ENCODE results near the gene TSKS.

The TSKS gene

GRCh38 chr19:49763230-49763629 is at the start of gene TSKS:
TSKS (minus strand) TSS chr19:49763306; CDS start chr19:49763247, 59 bp downstream.
- no peak for DNase-seq (ENCODE audit: low read depth in 2 of 2)

DNA sequence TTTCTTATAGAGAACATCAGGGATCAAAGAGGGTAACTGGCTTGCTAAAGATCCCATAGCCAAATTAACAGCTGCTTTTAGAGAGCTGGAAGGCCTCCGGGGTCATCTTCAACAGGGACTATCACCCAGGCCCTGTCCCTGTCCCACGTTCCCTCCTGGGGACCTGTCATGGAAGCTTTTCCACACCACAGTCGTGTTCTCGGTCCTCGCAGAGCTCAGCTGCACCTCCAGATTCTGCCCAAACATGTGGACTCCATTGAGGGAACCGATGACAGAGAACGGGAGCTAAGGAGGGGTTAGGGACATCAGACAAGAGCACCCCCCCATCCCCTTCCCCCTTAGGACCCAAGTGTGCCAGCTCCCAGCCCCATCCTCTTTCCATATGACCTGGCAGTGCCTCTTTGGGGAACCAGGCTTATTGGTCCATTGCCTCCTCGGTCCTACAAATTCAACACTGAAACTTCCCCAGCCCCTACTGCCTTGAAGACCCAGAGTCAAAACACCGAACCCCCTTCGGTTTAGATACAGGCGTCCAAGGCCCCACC is 49.4 kb upstream of the TSKS start:
- no peak for DNase-seq (ENCODE audit: low read depth in 2 of 2)

GRCh38 chr19:49811328-49811727 is 48.2 kb upstream of the TSKS start:
- no peak for DNase-seq (ENCODE audit: low read depth in 2 of 2)

DNA sequence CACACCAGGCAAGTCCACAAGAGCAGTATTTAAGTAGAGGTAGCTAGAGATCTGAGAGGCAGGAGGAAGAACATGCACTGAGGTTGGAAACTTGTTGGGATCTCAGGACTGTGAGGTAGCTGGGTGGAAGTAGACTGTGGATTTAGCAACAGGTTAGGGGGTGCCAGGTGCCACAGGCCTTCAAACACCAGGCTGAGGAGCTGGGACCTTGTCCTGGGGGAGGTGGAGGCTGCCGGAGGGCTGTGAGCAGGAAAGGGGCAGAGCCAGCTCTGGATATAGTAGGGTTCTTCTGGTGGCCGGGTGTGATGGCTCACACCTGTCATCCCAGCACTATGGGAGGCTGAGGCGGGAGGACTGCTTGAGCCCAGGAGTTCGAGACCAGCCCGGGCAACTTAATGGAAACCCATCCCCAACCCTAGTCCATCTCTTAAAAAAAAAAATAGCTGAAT is 46.9 kb upstream of the TSKS start:
- no peak for DNase-seq (ENCODE audit: low read depth in 2 of 2)

DNA sequence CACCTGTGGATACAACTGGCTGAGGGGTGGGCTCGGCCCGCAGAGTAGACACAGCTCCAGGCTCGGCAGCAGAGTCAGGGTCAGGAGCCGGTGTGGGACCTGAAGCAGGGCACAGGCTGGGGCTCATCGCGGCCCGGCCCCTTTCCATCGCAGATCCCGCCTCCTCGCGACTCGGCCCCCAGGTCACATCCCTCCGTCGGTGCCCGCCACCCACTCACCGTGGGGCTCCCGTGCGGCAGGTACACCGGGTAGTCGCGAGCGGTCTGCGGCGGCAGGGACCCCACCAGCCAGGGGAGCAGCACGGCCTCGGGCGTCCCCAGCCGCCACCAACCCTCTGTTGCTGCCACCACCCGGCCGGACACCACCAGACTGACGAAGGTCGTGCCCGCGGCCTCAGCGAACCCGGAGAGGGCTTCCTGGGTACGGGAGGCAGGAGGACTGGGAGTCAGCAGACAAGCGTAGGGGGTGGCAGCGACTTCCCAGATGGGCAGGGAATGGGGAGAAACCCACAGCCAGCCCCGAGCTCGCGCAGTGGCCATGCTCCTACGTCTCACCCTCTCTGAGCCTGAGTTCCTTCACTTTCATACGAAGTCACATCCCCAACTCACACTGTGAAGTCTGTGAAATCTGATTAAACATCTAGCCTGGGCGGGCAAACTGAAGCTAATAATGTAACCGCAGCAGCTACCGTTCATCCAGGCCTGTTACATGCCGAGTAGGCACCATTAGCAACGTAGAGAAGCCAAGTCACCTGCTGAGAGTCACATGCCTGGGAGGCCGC is 46.2 kb upstream of the TSKS start:
- peak in 1 of 2 donors; percentile 10 for DNase-seq (ENCODE audit: low read depth in 2 of 2)

DNA sequence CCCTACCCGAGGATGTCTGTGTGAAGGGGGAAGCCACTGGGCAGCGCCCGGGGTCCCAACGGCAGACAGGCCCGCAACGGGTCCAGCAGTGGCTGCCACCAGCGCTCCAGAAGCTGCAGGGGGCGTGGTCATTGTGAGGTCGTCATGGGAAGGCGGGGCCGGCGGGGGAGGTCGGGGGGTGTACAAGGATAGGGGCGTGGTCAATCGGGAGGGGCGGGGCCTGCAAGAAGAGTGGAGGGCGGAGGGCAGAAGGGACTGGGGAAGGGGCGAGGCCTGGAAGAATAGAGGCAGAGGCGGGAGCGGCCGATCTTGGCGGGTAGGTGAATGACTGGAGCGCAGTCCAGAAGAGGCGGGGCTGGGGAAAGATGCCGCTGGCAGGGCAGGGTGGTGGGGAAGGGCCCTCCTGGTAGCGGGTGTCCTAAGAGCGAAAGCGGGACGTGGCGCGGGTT is 45.6 kb upstream of the TSKS start:
- DNase-seq (ENCODE audit: low read depth in 2 of 2) = peak; percentile 78 to 84

DNA sequence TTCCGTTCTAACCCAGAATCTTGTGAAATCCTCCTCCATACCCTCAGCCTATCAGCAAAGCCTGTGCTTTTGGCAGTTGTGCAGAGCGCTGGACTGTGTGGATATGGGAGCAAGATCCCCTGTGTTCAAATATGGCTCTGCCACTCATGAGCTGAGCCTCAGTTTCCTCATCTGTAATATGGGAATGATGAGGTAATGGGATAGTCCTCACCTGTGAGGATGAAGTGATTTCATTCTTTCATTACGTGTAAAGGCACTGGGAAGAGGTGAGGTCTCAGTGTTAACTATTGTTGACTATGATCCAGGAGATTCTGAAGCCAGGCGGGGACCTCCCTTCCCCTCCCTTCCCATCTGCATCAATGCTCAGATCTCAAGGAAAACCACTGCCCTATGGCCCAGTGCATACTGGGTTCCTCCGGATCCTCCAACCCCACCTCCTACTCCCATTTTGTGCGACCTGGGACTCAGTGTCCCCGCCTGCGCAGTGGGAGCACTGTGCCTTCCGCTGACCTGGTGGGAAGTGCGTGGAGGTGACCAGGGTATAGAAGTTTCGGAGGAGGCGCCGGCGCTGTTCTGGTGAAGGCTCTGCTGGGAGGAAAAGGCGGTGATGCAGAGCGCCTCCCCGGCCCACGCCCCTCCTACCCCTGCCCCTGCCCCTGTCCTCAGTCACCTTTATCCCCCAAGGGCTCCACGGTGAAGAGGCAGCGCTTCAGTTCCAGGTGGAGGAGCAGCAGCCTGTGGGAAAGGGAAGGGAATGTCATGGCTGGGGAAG is 45.0 kb upstream of the TSKS start:
- no peak for DNase-seq (ENCODE audit: low read depth in 2 of 2)

- DNase-seq (ENCODE audit: low read depth in 2 of 2) = no peak
Observed at GRCh38 chr19:49807058-49807903, 44.2 kb upstream of the TSKS start.

DNA sequence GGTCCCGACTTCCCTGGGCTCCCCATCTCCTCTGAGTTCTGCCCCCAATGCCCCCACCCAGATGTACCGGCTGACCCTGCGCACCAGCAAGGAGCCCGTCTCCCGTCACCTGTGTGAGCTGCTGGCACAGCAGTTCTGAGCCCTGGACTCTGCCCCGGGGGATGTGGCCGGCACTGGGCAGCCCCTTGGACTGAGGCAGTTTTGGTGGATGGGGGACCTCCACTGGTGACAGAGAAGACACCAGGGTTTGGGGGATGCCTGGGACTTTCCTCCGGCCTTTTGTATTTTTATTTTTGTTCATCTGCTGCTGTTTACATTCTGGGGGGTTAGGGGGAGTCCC is 43.5 kb upstream of the TSKS start:
- DNase-seq (ENCODE audit: low read depth in 2 of 2) = no peak

DNA sequence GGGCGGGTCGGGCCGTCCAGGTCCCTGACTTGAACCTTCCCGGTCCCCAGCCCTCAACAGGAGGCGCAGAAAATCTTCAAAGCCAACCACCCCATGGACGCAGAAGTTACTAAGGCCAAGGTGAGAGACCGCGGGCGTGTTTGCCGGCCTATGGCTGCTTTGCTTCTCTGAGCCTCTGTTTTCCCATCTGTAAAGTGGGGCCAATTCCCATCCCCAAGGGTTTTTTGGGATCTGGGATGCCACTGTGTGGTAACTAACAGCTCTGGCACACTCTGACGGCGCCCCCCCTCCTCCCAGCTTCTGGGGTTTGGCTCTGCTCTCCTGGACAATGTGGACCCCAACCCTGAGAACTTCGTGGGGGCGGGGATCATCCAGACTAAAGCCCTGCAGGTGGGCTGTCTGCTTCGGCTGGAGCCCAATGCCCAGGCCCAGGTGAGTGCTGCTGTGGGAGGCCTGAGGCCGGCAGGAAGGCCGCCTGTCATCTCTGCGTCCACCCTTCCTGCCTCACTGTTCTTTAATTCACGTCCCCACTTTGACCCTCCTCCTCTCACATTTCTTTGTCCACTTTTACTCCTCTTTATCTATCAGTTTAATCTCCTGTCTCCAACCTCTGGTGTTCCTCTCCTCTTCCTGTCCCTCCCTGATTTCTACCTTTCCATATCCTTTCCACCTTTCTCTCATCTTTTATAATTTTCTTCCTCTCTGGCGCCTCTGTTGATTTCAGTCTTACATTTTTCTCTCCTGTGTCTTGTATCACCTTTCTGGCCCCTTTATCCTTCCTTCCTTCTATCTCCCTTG is 42.9 kb upstream of the TSKS start:
- no peak for DNase-seq (ENCODE audit: low read depth in 2 of 2)

DNA sequence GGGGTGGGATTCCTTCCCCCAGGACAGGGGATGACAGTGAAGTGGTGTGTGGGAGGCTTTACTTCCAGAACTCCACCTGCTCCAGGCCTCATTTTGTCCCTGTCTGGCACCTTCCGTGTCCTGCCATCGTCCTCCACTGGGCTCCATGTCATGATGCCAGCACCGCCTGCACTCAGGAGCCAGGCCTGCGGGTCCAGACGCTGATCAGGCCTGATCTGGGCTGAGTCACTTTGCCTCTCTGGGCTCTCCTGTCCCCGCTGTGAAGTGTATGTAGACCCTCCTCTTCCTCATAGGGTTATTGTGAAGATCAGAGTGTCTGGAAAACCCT is 40.4 kb upstream of the TSKS start:
- no peak for DNase-seq (ENCODE audit: low read depth in 2 of 2)

DNA sequence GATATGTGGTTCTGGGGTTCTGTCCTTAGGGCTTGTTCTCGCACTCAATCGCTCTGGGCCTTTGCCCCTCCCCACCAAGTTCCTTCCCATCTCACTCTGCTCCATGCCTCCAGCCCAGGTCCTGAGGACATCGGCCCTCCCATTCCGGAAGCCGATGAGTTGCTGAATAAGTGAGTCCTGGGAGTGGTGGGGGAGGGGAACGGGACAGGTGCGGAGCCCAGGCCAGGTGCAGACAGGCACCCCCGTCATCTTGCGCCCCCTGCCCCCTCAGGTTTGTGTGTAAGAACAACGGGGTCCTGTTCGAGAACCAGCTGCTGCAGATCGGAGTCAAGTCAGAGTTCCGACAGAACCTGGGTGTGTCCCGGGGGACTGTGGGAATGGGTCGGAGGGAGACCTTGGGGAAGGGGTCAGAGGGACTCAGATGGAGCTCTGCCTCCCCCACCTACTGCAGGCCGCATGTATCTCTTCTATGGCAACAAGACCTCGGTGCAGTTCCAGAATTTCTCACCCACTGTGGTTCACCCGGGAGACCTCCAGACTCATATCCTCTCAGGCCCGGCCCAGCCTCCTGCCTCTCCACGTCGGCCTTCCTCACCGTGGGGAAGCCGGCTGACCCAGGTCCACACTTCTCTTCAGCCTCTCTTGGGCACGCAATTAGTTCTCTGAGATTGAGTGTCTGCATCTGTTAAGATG is 39.9 kb upstream of the TSKS start:
- DNase-seq (ENCODE audit: low read depth in 2 of 2) = no peak

- DNase-seq (ENCODE audit: low read depth in 2 of 2) = no peak
Observed at GRCh38 chr19:49801966-49802661, 39.0 kb upstream of the TSKS start.

DNA sequence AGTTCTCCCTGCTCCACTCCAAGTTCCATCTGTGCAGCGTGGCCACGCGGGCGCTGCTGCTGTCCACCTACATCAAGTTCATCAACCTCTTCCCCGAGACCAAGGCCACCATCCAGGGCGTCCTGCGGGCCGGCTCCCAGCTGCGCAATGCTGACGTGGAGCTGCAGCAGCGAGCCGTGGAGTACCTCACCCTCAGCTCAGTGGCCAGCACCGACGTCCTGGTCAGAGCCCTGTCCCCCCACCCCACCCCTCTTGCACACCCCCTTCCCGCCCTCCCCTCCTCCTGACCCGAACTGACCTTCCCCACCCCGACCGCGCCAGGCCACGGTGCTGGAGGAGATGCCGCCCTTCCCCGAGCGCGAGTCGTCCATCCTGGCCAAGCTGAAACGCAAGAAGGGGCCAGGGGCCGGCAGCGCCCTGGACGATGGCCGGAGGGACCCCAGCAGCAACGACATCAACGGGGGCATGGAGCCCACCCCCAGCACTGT is 38.3 kb upstream of the TSKS start:
- no peak for DNase-seq (ENCODE audit: low read depth in 2 of 2)

- DNase-seq (ENCODE audit: low read depth in 2 of 2) = no peak
Observed at GRCh38 chr19:49800771-49801170, 37.7 kb upstream of the TSKS start.

DNA sequence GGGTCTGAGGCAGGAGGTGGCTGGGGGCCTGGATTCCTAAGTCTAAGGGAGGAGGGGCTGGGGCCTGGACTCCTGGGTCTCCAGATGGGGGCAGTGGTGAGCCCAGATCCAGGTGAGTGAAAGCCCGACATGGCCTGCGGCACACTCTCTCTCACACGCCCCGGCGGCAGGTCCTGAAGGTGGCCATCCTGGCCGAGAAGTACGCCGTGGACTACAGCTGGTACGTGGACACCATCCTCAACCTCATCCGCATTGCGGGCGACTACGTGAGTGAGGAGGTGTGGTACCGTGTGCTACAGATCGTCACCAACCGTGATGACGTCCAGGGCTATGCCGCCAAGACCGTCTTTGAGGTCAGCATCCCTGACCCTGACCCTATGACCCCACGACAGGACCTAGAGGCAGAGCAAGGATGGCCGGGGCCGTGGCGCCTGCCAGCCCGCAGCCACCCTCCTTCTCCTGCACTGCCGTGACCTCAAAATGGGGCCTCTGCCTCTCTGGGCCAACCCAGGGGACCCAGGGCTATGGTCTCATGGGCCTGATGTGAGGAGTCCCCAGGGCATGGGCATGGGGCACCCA is 36.8 kb upstream of the TSKS start:
- no peak for DNase-seq (ENCODE audit: low read depth in 2 of 2)

- DNase-seq (ENCODE audit: low read depth in 2 of 2) = no peak
Observed at GRCh38 chr19:49799271-49799797, 36.2 kb upstream of the TSKS start.

GRCh38 chr19:49798574-49798973 is 35.5 kb upstream of the TSKS start:
- DNase-seq (ENCODE audit: low read depth in 2 of 2) = no peak

- DNase-seq (ENCODE audit: low read depth in 2 of 2) = no peak
Observed at GRCh38 chr19:49795615-49796014, 32.5 kb upstream of the TSKS start.

DNA sequence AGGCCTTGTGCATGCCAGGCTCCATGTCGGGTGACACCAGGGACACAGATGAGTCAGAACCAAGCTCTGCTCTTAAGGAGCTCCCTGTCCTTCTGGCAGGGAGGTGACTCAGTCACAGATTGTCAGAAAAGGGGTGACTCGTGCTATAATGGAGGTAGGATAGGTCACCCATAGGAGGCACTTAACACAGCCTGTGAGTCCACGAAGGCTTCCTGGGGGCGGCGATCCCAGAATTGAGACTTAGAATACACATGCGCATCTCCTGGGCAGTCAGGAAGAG is 30.4 kb upstream of the TSKS start:
- DNase-seq (ENCODE audit: low read depth in 2 of 2) = no peak
